Breast epithelium (tissue), 3 donors: ENCODE measurements around the gene SCAP.

ENCODE experiments used
- CTCF ChIP-seq, 3 donors: fragments of 450-650 bp; IDR thresholded peaks; one replicate each; pipeline ENCODE4 v1.5.1; 2016 to 2017; ENCODE audit warnings: antibody characterized with exemption in 3 of 3, mild to moderate bottlenecking in 3 of 3, moderate library complexity in 3 of 3
- POLR2A ChIP-seq: fragments of 450-650 bp; IDR thresholded peaks from one replicate; pipeline ENCODE4 v1.6.1; 2016; ENCODE audit warnings: antibody characterized with exemption, mild to moderate bottlenecking, moderate library complexity
- POLR2AphosphoS5 ChIP-seq, 3 donors: sonication (generic); formaldehyde crosslinking; IDR thresholded peaks; one replicate each; pipeline ENCODE4 v1.6.1; 2017; ENCODE audit warnings: antibody characterized with exemption in 3 of 3

DNA sequence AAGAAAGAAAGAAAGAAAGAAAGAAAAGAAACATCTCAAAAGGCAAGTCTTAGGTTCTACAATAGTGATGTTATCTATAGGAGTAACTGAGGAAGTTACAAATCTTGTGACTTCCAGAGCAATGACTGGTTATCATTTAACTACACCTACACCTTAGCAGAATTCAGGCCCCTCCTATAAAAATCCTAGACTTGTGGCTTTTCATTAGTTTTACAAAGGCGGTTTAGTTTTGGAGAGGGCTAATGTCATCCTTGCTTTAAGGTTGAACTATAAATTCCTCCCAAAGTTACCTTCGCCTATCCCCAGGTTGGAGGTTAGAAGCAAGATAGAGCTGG lies 4.1 kb upstream of the SCAP start:
- TF ChIP-seq POLR2AphosphoS5 (IDR thresholded peaks at IDR 0.05), result no peak
- TF ChIP-seq CTCF (IDR thresholded peaks at IDR 0.05), result no peak
- no peak for TF ChIP-seq POLR2A
